ENCODE measurements around the gene PEX7.

PEX7 gene

GRCh38 chr6:136792095-136792409 is 30.3 kb upstream of the PEX7 start:
- H3K27ac ChIP-seq: peak overlapping the region; percentile 87
- TF ChIP-seq ZFX (IDR thresholded peaks at IDR 0.05): no peak
- TF ChIP-seq CTCF (conservative IDR thresholded peaks at IDR 0.05): no peak

- peak; percentile 90 for TF ChIP-seq CTCF (conservative IDR thresholded peaks at IDR 0.05)
- no peak for TF ChIP-seq ZFX (IDR thresholded peaks at IDR 0.05)
- peak within 1 kb of the TSS; percentile 87 for H3K27ac ChIP-seq
These were observed 29.8 kb upstream of the PEX7 start, which contains the start of gene MAP3K5 for GRCh38 chr6:136792410-136793262. Gene MAP3K5, minus strand, starts transcription at chr6:136792477. Its CDS starts 320 bp downstream, at chr6:136792157.

- TF ChIP-seq CTCF (conservative IDR thresholded peaks at IDR 0.05): no peak
- TF ChIP-seq ZFX (IDR thresholded peaks at IDR 0.05): no peak
- peak overlapping the region; percentile 87 for H3K27ac ChIP-seq
These were observed 29.0 kb upstream of the PEX7 start for GRCh38 chr6:136793363-136793762.

GRCh38 chr6:136795386-136795785 is 27.0 kb upstream of the PEX7 start:
- TF ChIP-seq ZFX (IDR thresholded peaks at IDR 0.05) (no peak), CTCF (conservative IDR thresholded peaks at IDR 0.05) (no peak)
- no peak overlapping the region for H3K27ac ChIP-seq

GRCh38 chr6:136795996-136796395 is 26.4 kb upstream of the PEX7 start:
- TF ChIP-seq CTCF (conservative IDR thresholded peaks at IDR 0.05): no peak
- no peak for TF ChIP-seq ZFX (IDR thresholded peaks at IDR 0.05)
- no peak overlapping the region for H3K27ac ChIP-seq

- H3K27ac ChIP-seq: no peak overlapping the region
- TF ChIP-seq CTCF (conservative IDR thresholded peaks at IDR 0.05): no peak
- TF ChIP-seq ZFX (IDR thresholded peaks at IDR 0.05): no peak
These were observed 24.3 kb upstream of the PEX7 start for GRCh38 chr6:136798044-136798443.

GRCh38 chr6:136801581-136801980 is 20.8 kb upstream of the PEX7 start:
- H3K27ac ChIP-seq: no peak overlapping the region
- TF ChIP-seq CTCF (conservative IDR thresholded peaks at IDR 0.05) (no peak), ZFX (IDR thresholded peaks at IDR 0.05) (no peak)

All from C4-2B (cell line).